Smooth muscle cell (in vitro differentiated cells): Measurements from ENCODE around the gene SYT17. TPM values are rescaled to one million over a fixed set of nuclear protein-coding genes. Genes with fewer than 3 reads are reported as not detected.

Experiments used
- DNase-seq: peaks from one replicate; lab custom pipeline; 2025; ENCODE audit not compliant: unreplicated experiment; lab: John Stamatoyannopoulos, UW
- H2AFZ ChIP-seq: fragments of 200-600 bp; sonication (generic); 2 replicates; pipeline ENCODE4 v1.6.0; 2016; ENCODE audit warnings: antibody characterized with exemption, low read depth, mild to moderate bottlenecking
- H3F3A ChIP-seq: fragments of 200-600 bp; sonication (generic); 2 replicates; pipeline ENCODE4 v1.6.0; 2017; ENCODE audit warnings: antibody characterized with exemption, low read depth
- H3K27ac ChIP-seq: fragments of 200-600 bp; sonication (generic); 2 replicates; pipeline ENCODE4 v1.5.1; 2016; ENCODE audit warnings: low read depth, mild to moderate bottlenecking
- H3K27me3 ChIP-seq: fragments of 200-600 bp; sonication (generic); 2 replicates; pipeline ENCODE4 v1.6.1; 2016; ENCODE audit warnings: low read depth, mild to moderate bottlenecking
- H3K36me3 ChIP-seq: fragments of 200-600 bp; sonication (generic); 2 replicates; pipeline ENCODE4 v1.5.1; 2016; ENCODE audit warnings: low read depth
- H3K4me1 ChIP-seq: fragments of 200-600 bp; sonication (generic); 2 replicates; pipeline ENCODE4 v1.5.1; 2016; ENCODE audit warnings: low read depth
- H3K4me2 ChIP-seq: fragments of 200-600 bp; sonication (generic); 2 replicates; pipeline ENCODE4 v1.6.0; 2016; ENCODE audit warnings: mild to moderate bottlenecking
- H3K4me3 ChIP-seq: fragments of 200-600 bp; sonication (generic); 2 replicates; pipeline ENCODE4 v1.5.1; 2016; ENCODE audit warnings: mild to moderate bottlenecking
- H3K79me2 ChIP-seq: fragments of 200-600 bp; sonication (generic); 2 replicates; pipeline ENCODE4 v1.6.0; 2016; ENCODE audit warnings: low read depth, mild to moderate bottlenecking
- H3K9ac ChIP-seq: fragments of 200-600 bp; sonication (generic); 2 replicates; pipeline ENCODE4 v1.6.0; 2016; ENCODE audit warnings: low read depth
- H3K9me3 ChIP-seq: fragments of 200-600 bp; sonication (generic); replicated peaks from 2 replicates; pipeline ENCODE4 v1.5.1; 2016; ENCODE audit warnings: low read depth
- H4K20me1 ChIP-seq: fragments of 200-600 bp; sonication (generic); 2 replicates; pipeline ENCODE4 v1.6.0; 2016; ENCODE audit warnings: low read depth
- WGBS: methylation state at CpG from one replicate; pipeline ENCODE4 v1.1.7; 2016; ENCODE audit warnings: low lambda C conversion rate; 5-methylcytosine and 5-hydroxymethylcytosine counted together
- polyA plus RNA-seq: library from polyadenylated mRNA; unstranded; fragments of >200 nt; fragmentation: Nextera tagmentation; extraction: Ambion mirVana; gene quantifications from 2 replicates; pipeline ENCODE4 v1.2.1, GENCODE V29; 2016
- total RNA-seq: library from RNA; depleted of rRNA; stranded (reverse); fragments of >200 nt; gene quantifications from 2 replicates; pipeline ENCODE4 v1.2.3, GENCODE V29; 2014
- TF ChIP-seq, protein P1 (sequence below): fragments of 200-600 bp; sonication (generic); IDR thresholded peaks from 2 replicates; pipeline ENCODE4 v1.5.1; 2017; ENCODE audit warnings: borderline replicate concordance, mild to moderate bottlenecking, antibody characterized with exemption; ENCODE audit not compliant: insufficient read depth, poor library complexity, severe bottlenecking

Gene SYT17
- total and polyA plus RNA-seq, 2 experiments from 2014 or later = 2.0 to 3.9 TPM

DNA sequence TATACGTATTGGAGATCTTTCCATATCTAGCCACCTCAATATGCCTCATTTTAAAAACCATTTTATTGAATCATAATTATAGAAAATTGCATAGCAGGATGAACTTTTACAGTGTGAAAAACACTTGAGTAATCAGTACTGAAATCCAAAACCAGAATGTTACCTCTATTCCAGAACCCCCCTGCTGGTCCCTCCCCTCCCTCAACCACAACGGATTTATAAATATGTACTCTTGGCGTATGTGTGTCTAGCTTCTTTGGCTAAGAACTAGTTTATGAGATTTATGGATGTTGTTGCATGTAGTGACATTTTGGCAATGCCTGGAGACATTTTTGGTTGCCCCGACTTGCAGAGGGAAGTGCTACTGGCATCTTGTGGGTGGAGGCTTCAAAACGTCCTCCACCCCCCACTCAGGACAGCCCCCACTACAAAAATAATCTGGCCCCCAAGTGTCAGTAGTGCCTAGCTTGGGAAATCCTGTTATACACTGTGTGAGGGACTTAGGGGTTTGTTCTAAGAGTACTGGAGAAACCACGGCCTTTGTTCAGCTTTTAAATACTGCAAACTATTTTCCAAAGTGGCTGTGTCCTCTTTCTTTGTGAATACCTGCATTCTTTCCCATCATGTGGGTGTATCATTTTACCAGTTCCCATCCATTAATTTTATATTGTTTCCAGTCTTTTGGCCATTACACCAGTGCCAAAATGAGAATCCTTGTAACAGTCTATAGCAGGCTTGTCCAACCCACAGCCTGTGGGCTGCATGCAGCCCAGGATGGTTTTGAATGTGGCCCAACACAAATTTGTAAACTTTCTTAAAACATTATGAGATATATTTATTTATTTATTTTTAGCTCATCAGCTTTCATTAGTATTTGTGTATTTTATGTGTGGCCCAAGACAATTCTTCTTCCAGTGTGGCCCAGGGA lies 30.6 kb upstream of the SYT17 start:
- Histone ChIP-seq H4K20me1 (no peaks in the 10 kb centered on the region), H3K9ac (no peak overlapping the region), H2AFZ (no peak overlapping the region), H3F3A (peaks cover 15% of the 10 kb centered on the region), H3K36me3 (no peaks in the 10 kb centered on the region), H3K79me2 (no peaks in the 10 kb centered on the region), H3K4me3 (no peak overlapping the region), H3K27me3 (no peaks in the 10 kb centered on the region), H3K4me2 (no peak overlapping the region), H3K9me3 (no peaks in the 10 kb centered on the region), H3K4me1 (peaks cover 4% of the 10 kb centered on the region), H3K27ac (no peak overlapping the region)
- no peak for DNase-seq
- WGBS = 56% methylated on average over 6 of the region's 6 CpGs
- TF ChIP-seq, protein P1, sequence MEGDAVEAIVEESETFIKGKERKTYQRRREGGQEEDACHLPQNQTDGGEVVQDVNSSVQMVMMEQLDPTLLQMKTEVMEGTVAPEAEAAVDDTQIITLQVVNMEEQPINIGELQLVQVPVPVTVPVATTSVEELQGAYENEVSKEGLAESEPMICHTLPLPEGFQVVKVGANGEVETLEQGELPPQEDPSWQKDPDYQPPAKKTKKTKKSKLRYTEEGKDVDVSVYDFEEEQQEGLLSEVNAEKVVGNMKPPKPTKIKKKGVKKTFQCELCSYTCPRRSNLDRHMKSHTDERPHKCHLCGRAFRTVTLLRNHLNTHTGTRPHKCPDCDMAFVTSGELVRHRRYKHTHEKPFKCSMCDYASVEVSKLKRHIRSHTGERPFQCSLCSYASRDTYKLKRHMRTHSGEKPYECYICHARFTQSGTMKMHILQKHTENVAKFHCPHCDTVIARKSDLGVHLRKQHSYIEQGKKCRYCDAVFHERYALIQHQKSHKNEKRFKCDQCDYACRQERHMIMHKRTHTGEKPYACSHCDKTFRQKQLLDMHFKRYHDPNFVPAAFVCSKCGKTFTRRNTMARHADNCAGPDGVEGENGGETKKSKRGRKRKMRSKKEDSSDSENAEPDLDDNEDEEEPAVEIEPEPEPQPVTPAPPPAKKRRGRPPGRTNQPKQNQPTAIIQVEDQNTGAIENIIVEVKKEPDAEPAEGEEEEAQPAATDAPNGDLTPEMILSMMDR = no peak

DNA sequence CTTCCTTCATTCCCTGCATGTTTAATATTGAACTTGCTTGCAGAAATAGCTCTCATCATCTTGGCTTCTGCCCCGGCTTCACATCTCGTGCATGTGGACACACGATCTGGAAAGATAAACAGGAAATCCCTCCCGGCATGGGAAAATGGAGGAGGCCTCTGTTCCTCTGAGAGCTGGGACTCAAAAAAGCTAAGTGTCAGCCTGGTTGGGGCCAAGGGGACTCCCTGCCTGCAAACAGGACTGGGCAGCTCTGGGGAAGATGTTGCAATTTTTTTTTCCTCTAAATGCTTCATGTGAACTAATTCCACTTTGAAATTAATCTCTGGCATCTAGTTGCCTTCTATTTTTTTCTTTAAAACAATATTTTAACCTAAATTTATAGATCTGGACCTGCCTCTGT lies 29.4 kb upstream of the SYT17 start:
- no peaks in the 10 kb centered on the region for H3K79me2 ChIP-seq
- no peak overlapping the region for H3K4me3 ChIP-seq
- no peaks in the 10 kb centered on the region for H3K36me3 ChIP-seq
- H3K27me3 ChIP-seq = no peaks in the 10 kb centered on the region
- peaks cover 13% of the 10 kb centered on the region for H3F3A ChIP-seq
- TF ChIP-seq, protein P1 = no peak
- H3K9ac ChIP-seq = no peak overlapping the region
- peak overlapping the region; percentile 46 for H3K4me2 ChIP-seq
- no peaks in the 10 kb centered on the region for H4K20me1 ChIP-seq
- peak overlapping the region; percentile 11 for H3K27ac ChIP-seq
- H3K4me1 ChIP-seq = peaks cover 4% of the 10 kb centered on the region
- H2AFZ ChIP-seq = peak overlapping the region; percentile 61
- WGBS = 6% methylated on average over 4 of the region's 4 CpGs
- DNase-seq = peak; percentile 20
- H3K9me3 ChIP-seq = no peaks in the 10 kb centered on the region

DNA sequence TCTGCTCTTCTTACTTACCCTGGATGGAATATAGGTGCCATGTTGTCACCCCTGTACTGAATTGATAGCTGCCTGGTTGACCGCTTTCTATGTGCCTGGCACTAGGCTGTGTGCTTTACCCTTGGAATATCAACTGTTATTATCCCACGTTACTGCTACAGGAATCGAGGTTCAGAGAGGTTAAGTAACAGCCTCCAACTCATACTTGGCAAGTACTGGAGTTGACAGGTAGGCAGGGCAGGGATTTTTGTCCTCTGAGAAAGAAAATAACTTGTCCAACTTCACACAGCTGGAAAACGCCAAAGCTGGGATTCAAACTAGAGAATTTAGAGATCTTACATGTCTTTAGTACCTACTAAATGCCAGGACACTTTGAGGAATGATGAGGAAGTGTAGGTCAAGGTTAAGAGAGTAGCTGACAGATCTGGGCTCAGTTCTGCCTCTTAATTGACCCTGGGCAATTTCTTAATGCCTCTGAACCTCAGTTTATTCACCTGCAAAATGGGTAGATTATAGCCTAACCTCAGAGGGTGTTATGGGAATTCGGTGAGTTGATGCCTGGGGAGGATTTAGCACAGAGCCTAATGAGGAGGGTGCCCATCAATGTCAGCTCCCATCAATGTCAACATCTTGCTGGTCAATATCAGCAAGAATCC lies 28.5 kb upstream of the SYT17 start:
- 87% methylated on average over 5 of the region's 5 CpGs for WGBS
- peaks cover 4% of the 10 kb centered on the region for H3K4me1 ChIP-seq

More for the DNA sequence above, 28.5 kb upstream of the SYT17 start:
- H3K9me3 ChIP-seq = no peaks in the 10 kb centered on the region
- no peaks in the 10 kb centered on the region for H3K36me3 ChIP-seq
- H4K20me1 ChIP-seq = no peaks in the 10 kb centered on the region
- no peak overlapping the region for H3K4me3 ChIP-seq
- no peaks in the 10 kb centered on the region for H3K79me2 ChIP-seq
- TF ChIP-seq, protein P1 = no peak
- no peak overlapping the region for H3K9ac ChIP-seq
- peaks cover 11% of the 10 kb centered on the region for H3F3A ChIP-seq
- H3K27ac ChIP-seq = no peak overlapping the region
- DNase-seq = no peak
- H3K27me3 ChIP-seq = no peaks in the 10 kb centered on the region
- peak overlapping the region; percentile 46 for H3K4me2 ChIP-seq
- no peak overlapping the region for H2AFZ ChIP-seq
